ENCODE results near the gene MGAT4C. TPM values are rescaled to one million over a fixed set of nuclear protein-coding genes. Genes with fewer than 3 reads are reported as not detected.

MGAT4C gene
- total and polyA plus RNA-seq, 8 donors, result 0.06 to 0.92 (median 0.31) TPM

DNA sequence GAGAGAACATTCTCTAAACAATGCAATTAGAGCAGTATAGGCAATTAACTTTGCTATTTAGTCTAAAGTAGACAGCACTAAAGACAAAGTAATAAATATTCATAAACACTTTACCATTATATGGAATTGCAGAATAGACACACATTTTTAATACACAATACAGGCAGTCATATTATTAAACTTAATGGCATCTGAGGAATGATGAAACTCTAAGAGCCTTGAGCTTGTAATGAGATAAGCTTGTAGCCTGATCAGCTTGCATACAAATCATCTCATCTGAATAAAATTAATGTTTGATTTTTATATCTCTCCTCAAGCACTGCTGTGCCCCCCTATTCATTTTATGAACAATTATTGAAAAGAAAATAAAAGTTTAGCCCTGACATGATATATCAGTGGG is 107.6 kb downstream of the MGAT4C start:
- Histone ChIP-seq H3K27me3 (no peaks in the 10 kb centered on the region), H3K4me1 (no peaks in the 10 kb centered on the region), H3K36me3 (no peaks in the 10 kb centered on the region), H3K9me3 (no peaks in the 10 kb centered on the region), H3K27ac (no peak overlapping the region), H3K4me3 (no peak overlapping the region)
- intact Hi-C loops (cut with DNase I), result no loop called here
- FAIRE-seq (no peak), ATAC-seq (no peak), DNase-seq (no peak)
- TF ChIP-seq, protein P1, sequence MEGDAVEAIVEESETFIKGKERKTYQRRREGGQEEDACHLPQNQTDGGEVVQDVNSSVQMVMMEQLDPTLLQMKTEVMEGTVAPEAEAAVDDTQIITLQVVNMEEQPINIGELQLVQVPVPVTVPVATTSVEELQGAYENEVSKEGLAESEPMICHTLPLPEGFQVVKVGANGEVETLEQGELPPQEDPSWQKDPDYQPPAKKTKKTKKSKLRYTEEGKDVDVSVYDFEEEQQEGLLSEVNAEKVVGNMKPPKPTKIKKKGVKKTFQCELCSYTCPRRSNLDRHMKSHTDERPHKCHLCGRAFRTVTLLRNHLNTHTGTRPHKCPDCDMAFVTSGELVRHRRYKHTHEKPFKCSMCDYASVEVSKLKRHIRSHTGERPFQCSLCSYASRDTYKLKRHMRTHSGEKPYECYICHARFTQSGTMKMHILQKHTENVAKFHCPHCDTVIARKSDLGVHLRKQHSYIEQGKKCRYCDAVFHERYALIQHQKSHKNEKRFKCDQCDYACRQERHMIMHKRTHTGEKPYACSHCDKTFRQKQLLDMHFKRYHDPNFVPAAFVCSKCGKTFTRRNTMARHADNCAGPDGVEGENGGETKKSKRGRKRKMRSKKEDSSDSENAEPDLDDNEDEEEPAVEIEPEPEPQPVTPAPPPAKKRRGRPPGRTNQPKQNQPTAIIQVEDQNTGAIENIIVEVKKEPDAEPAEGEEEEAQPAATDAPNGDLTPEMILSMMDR (IDR thresholded peaks at IDR 0.05), result no peak

- ATAC-seq (no peak), FAIRE-seq (no peak), DNase-seq (no peak)
- no peaks in the 10 kb centered on the region for H3K4me1 ChIP-seq
- intact Hi-C loops (cut with DNase I), result no loop called here
- H3K4me3 ChIP-seq, result no peak overlapping the region
- TF ChIP-seq, protein P1 (IDR thresholded peaks at IDR 0.05), result no peak
- no peaks in the 10 kb centered on the region for H3K27me3 ChIP-seq
- 55 to 75% methylated on average over 3 of the region's 3 CpGs for WGBS, 2 donors
- H3K27ac ChIP-seq, result no peak overlapping the region
- H3K36me3 ChIP-seq, result no peaks in the 10 kb centered on the region
- no peaks in the 10 kb centered on the region for H3K9me3 ChIP-seq
These were observed 108.1 kb downstream of the MGAT4C start for GRCh38 chr12:86148071-86148470.

DNA sequence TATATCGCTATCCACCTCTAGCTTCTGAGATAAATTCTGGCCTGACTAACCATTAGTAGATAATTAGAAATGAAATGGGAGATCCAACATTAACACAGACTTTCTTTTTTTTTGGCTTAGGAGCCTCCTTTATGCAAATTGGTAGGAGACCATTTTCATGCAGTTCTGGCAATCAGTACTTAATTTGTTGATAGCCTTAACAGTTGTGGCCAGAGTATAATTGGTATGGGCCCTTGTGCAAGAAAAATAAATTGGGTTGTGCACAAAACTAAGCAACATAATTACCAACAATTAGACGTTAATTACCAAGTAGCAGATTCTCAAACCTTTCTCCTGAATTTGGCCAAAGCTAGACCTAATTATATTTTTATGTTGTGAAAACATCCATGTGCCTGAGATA is 111.0 kb downstream of the MGAT4C start:
- FAIRE-seq, result no peak
- intact Hi-C loops (cut with DNase I), result no loop called here
- no peak for DNase-seq
- no peak overlapping the region for H3K27ac ChIP-seq
- no peaks in the 10 kb centered on the region for H3K36me3 ChIP-seq
- TF ChIP-seq, protein P1 (IDR thresholded peaks at IDR 0.05), result no peak
- no peak for ATAC-seq
- H3K4me1 ChIP-seq, result no peaks in the 10 kb centered on the region
- H3K9me3 ChIP-seq, result no peaks in the 10 kb centered on the region
- no peak overlapping the region for H3K4me3 ChIP-seq
- WGBS, 2 donors, result 70 to 74% methylated on average over 2 of the region's 2 CpGs
- H3K27me3 ChIP-seq, result no peaks in the 10 kb centered on the region

- intact Hi-C loops (cut with DNase I), result no loop called here
- DNase-seq, result no peak
- FAIRE-seq, result no peak
- ATAC-seq, result no peak
- no peaks in the 10 kb centered on the region for H3K4me1 ChIP-seq
- no peaks in the 10 kb centered on the region for H3K36me3 ChIP-seq
- TF ChIP-seq, protein P1 (IDR thresholded peaks at IDR 0.05), result no peak
- no peak overlapping the region for H3K4me3 ChIP-seq
- H3K9me3 ChIP-seq, result no peaks in the 10 kb centered on the region
- H3K27me3 ChIP-seq, result peaks cover 0 to 5% (median 0%) of the 10 kb centered on the region in 4 donors
- no peak overlapping the region for H3K27ac ChIP-seq
- 62 to 77% methylated on average over 1 of the region's 1 CpG for WGBS, 2 donors
These were observed 113.0 kb downstream of the MGAT4C start for GRCh38 chr12:86143162-86143561.

- H3K27me3 ChIP-seq, result peaks cover 0 to 5% (median 0%) of the 10 kb centered on the region in 4 donors
- H3K4me3 ChIP-seq, result no peak overlapping the region
- FAIRE-seq (no peak), ATAC-seq (no peak), DNase-seq (no peak)
- H3K27ac ChIP-seq, result no peak overlapping the region
- intact Hi-C loops (cut with DNase I), result no loop called here
- no peaks in the 10 kb centered on the region for H3K36me3 ChIP-seq
- no peaks in the 10 kb centered on the region for H3K4me1 ChIP-seq
- H3K9me3 ChIP-seq, result no peaks in the 10 kb centered on the region
- TF ChIP-seq, protein P1 (IDR thresholded peaks at IDR 0.05), result no peak
- WGBS, 2 donors, result 50 to 62% methylated on average over 1 of the region's 1 CpG
These were observed 116.5 kb downstream of the MGAT4C start for GRCh38 chr12:86139671-86140070.
